Measurements from ENCODE around the gene SUPT7L.

The SUPT7L gene

GRCh38 chr2:27647289-27647688, 16.1 kb downstream of the SUPT7L start:
- no peak for DNase-seq (ENCODE audit: low spot score)
- in situ Hi-C loops (cut with MboI; ENCODE audit: low pct_unique_long_range_greater_than_20kb, low sequenced_read_pairs, unreplicated experiment), result no loop called here
- TF ChIP-seq CTCF (IDR thresholded peaks at IDR 0.05; ENCODE audit: extremely low read depth, insufficient read depth, missing control alignments), result no peak

- in situ Hi-C loops (cut with MboI; ENCODE audit: low pct_unique_long_range_greater_than_20kb, low sequenced_read_pairs, unreplicated experiment), result no loop called here
- TF ChIP-seq CTCF (IDR thresholded peaks at IDR 0.05; ENCODE audit: extremely low read depth, insufficient read depth, missing control alignments), result no peak
- no peak for DNase-seq (ENCODE audit: low spot score)
Observed at GRCh38 chr2:27645197-27645596, 18.2 kb downstream of the SUPT7L start.

- no peak for TF ChIP-seq CTCF (IDR thresholded peaks at IDR 0.05; ENCODE audit: extremely low read depth, insufficient read depth, missing control alignments)
- no peak for DNase-seq (ENCODE audit: low spot score)
- in situ Hi-C loops (cut with MboI; ENCODE audit: low pct_unique_long_range_greater_than_20kb, low sequenced_read_pairs, unreplicated experiment), result no loop called here
Observed at GRCh38 chr2:27640722-27641245, 22.6 kb downstream of the SUPT7L start.

- in situ Hi-C loops (cut with MboI; ENCODE audit: low pct_unique_long_range_greater_than_20kb, low sequenced_read_pairs, unreplicated experiment), result no loop called here
- no peak for TF ChIP-seq CTCF (IDR thresholded peaks at IDR 0.05; ENCODE audit: extremely low read depth, insufficient read depth, missing control alignments)
- DNase-seq (ENCODE audit: low spot score), result no peak
Observed at GRCh38 chr2:27638709-27639108, 24.7 kb downstream of the SUPT7L start.

GRCh38 chr2:27638037-27638637, 25.3 kb downstream of the SUPT7L start:
- no peak for TF ChIP-seq CTCF (IDR thresholded peaks at IDR 0.05; ENCODE audit: extremely low read depth, insufficient read depth, missing control alignments)
- DNase-seq (ENCODE audit: low spot score), result no peak
- in situ Hi-C loops (cut with MboI; ENCODE audit: low pct_unique_long_range_greater_than_20kb, low sequenced_read_pairs, unreplicated experiment), result no loop called here

- in situ Hi-C loops (cut with MboI; ENCODE audit: low pct_unique_long_range_greater_than_20kb, low sequenced_read_pairs, unreplicated experiment), result no loop called here
- DNase-seq (ENCODE audit: low spot score), result no peak
- TF ChIP-seq CTCF (IDR thresholded peaks at IDR 0.05; ENCODE audit: extremely low read depth, insufficient read depth, missing control alignments), result no peak
Observed at GRCh38 chr2:27636766-27637165, 26.6 kb downstream of the SUPT7L start.

All from GM13977 (cell line).